Heart left ventricle (tissue), 16 donors: ENCODE measurements around the gene USF2. TPM values are rescaled to one million over a fixed set of nuclear protein-coding genes. Genes with fewer than 3 reads are reported as not detected.

Source experiments
- ATAC-seq, 4 donors: fragments of 200-7000 bp; cut with Tn5 transposase; one replicate each; pipeline ENCODE4 v1.9.1; 2020 to 2022; ENCODE audit warnings: moderate library complexity in 4 of 4, mild to moderate bottlenecking in 3 of 4, moderate number of reproducible peaks in 1 of 4
- DNase-seq, 5 donors: peaks; one replicate each; pipeline ENCODE4 v3.0.0-alpha.2; 2020
- H3K27ac ChIP-seq, 12 donors: fragments of 200-600 bp; sonication (generic) in 4 of 12; one replicate each; pipeline versions ENCODE4 v1.5.0 to v1.8.0; 2016 to 2022; ENCODE audit warnings: mild to moderate bottlenecking in 2 of 12
- H3K27me3 ChIP-seq, 9 donors: fragments of 200-600 bp; sonication (generic) in 2 of 9; one replicate each; pipeline versions ENCODE4 v1.5.1 to v1.8.0; 2016 to 2022; ENCODE audit warnings: mild to moderate bottlenecking in 3 of 9
- H3K36me3 ChIP-seq, 9 donors: fragments of 200-600 bp; sonication (generic) in 2 of 9; one replicate each; pipeline versions ENCODE4 v1.5.0 to v1.8.0; 2018 to 2022; ENCODE audit warnings: mild to moderate bottlenecking in 2 of 9
- H3K4me1 ChIP-seq, 12 donors: fragments of 200-600 bp; sonication (generic) in 4 of 12; one replicate each; pipeline versions ENCODE4 v1.5.0 to v1.8.0; 2016 to 2022; ENCODE audit warnings: mild to moderate bottlenecking in 3 of 12
- H3K4me3 ChIP-seq, 12 donors: fragments of 200-600 bp; sonication (generic) in 4 of 12; one replicate each; pipeline versions ENCODE4 v1.5.0 to v1.8.0; 2017 to 2022; ENCODE audit warnings: mild to moderate bottlenecking in 9 of 12, moderate library complexity in 4 of 12
- H3K9me3 ChIP-seq, 12 donors: fragments of 200-600 bp; sonication (generic) in 4 of 12; one replicate each; pipeline versions ENCODE4 v1.5.0 to v1.8.0; 2016 to 2022; ENCODE audit warnings: mild to moderate bottlenecking in 1 of 12
- POLR2A ChIP-seq, 2 donors: fragments of 450-650 bp; IDR thresholded peaks; one replicate each; pipeline ENCODE4 v1.6.1; 2017; ENCODE audit warnings: antibody characterized with exemption in 2 of 2, mild to moderate bottlenecking in 2 of 2, moderate library complexity in 2 of 2
- WGBS, 4 donors: extraction: QIAGEN DNeasy Blood & Tissue Kit in 2 of 4; methylation state at CpG; one replicate each; pipeline versions ENCODE4 v1.1.5 to v1.1.7; 2013 to 2018; 5-methylcytosine and 5-hydroxymethylcytosine counted together
- intact Hi-C, 10 donors: fragments of 100-400 bp; cut with DNase I; formaldehyde crosslinking; loops; one replicate each; pipeline versions ENCODE4 v1.11.1 to v1.14.2; 2022
- polyA plus RNA-seq, 2 donors: library from polyadenylated mRNA; stranded (reverse); fragments of 200-250 nt; gene quantifications; one replicate each; pipeline ENCODE4 v1.2.3, GENCODE V29; 2013
- total RNA-seq, 9 donors: library from RNA; depleted of rRNA in 2 of 9; stranded (reverse); fragments of >200 nt in 2 of 9; fragmentation: NEBNext Ultra II Directional in 3 of 9; extraction: Animal tissue kit (Norgen Biotek cat#: 25700) in 3 of 9; gene quantifications; one replicate each; pipeline versions ENCODE4 v1.1.0 to v1.2.4, GENCODE V29; 2016 to 2023
- TF ChIP-seq, protein P1 (sequence below), 12 donors: fragments of 200-600 bp; sonication (generic) in 4 of 12; IDR thresholded peaks; one replicate each; pipeline versions ENCODE4 v1.5.0 to v1.8.0; 2018 to 2022; ENCODE audit warnings: antibody characterized with exemption in 12 of 12, mild to moderate bottlenecking in 5 of 12
- donor health status: ischemic (EF 13 %, LVEDD 7.1; RV severe dilation, severe dysfunction).
- donor health status: healthy with polysubstance abuse.
- donor health status: DM: no; HTN: yes; CAD: no.
- donor health status: DM: no; HTN: no; CAD: no.
- donor health status: ischemic (EF 25% LVEDD 6.9; RV normal size, moderate dysfunction).
- donor health status: ischemic (EF 25% LVEDD 5.7; RV mildly dilated, moderate dysfunction).
- donor health status: healthy.
- donor health status: DM: yes; HTN: yes; CAD: no.
- donor health status: ischemic (EF 35%, LVEDD 5.7; RV mildly dilated, moderate dysfunction).
- donor health status: nonischemic (EF 11% LVEDD 7.7; RV severe dilation, severe dysfunction).
- donor health status: DM: yes; HTN: yes; CAD: no.
- donor health status: PGD.
- donor health status: ischemic (EF 29% LVEDD 5.4; RV normal size, mild dysfunction).
- donor health status: nonischemic (EF 23%, LVEDD 6.1; RV moderate dilation, normal function).

The USF2 gene
- total and polyA plus RNA-seq, 11 donors, result 134 to 251 (median 159) TPM

DNA sequence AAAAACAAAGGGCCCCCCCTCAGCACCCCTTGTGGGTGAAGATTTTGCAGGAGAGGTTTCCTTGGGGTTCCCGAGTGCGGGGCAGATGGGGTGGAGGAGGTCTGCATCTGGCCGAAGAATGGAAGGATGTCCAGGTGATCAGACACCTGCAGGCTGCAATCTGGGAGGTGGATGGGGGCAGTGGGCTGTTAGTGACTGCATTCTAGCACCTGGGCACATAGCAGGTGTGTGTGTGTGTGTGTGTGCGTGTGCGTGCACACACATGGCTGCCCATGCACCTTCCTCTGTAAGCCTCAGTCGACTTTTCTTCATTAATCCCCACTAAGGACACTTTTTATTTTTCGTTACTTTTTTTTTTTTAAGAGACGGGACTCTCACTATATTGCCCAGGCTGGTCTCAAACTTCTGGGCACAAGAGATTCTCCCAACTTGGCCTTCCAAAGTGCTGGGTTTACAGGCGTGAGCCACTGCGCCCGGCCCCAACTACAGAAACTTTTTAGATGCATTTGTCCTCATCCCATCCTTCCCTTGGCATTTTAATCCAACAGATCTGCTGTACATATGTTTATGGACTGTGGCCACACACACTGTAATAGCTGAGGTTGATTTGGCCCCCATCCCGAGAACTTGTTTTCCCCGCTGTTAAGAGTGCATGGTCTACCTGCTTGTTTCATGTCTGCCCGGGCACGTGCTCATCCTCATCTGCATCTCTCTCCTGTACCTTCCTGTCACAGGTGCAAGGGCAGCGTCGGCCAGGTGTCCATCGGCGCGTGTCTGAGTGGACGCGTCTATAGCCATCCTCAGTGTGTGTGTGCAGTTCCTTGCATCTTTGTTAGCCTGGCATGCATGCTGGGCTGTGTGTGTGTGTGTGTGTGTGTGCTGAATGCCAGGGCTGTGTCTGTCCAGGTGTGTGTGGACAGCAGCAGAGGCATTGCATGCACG, 23.9 kb downstream of the USF2 start:
- ATAC-seq (no peak), DNase-seq (no peak)
- H3K4me3 ChIP-seq, result no peak overlapping the region
- no peak overlapping the region for H3K27ac ChIP-seq
- 77 to 82% (median 80%) methylated on average over 23 of the region's 23 CpGs for WGBS, 4 donors
- no peaks in the 10 kb centered on the region for H3K9me3 ChIP-seq
- H3K27me3 ChIP-seq, result peaks cover 0 to 27% (median 6%) of the 10 kb centered on the region in 9 donors
- no peaks in the 10 kb centered on the region for H3K36me3 ChIP-seq
- TF ChIP-seq, protein P1, sequence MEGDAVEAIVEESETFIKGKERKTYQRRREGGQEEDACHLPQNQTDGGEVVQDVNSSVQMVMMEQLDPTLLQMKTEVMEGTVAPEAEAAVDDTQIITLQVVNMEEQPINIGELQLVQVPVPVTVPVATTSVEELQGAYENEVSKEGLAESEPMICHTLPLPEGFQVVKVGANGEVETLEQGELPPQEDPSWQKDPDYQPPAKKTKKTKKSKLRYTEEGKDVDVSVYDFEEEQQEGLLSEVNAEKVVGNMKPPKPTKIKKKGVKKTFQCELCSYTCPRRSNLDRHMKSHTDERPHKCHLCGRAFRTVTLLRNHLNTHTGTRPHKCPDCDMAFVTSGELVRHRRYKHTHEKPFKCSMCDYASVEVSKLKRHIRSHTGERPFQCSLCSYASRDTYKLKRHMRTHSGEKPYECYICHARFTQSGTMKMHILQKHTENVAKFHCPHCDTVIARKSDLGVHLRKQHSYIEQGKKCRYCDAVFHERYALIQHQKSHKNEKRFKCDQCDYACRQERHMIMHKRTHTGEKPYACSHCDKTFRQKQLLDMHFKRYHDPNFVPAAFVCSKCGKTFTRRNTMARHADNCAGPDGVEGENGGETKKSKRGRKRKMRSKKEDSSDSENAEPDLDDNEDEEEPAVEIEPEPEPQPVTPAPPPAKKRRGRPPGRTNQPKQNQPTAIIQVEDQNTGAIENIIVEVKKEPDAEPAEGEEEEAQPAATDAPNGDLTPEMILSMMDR (IDR thresholded peaks at IDR 0.05), result no peak
- TF ChIP-seq POLR2A (IDR thresholded peaks at IDR 0.05), result no peak
- intact Hi-C loops, result no loop called here
- H3K4me1 ChIP-seq, result no peaks in the 10 kb centered on the region

DNA sequence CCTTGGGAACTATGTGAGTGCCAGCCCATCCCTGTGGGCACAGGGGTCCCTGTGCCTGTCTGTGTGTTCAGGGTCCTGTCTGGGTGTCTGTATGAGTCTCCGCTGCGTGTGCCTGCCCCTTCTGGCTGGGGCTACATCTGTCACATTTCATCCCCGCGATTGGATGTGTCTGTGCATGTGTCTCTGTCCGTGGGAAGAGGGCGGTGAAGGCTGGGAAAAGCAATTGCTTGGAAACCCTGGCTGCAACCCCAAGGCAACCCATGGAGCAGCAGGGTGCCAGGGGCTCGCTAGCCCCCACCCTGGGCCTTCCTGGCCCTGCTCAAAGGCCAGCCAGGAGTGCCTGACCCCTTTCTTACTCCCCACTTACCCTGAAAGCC, 24.6 kb downstream of the USF2 start:
- no peak overlapping the region for H3K4me3 ChIP-seq
- TF ChIP-seq, protein P1 (IDR thresholded peaks at IDR 0.05), result no peak
- no peak for TF ChIP-seq POLR2A (IDR thresholded peaks at IDR 0.05)
- 21 to 35% (median 34%) methylated on average over 6 to 7 of the region's 7 CpGs for WGBS, 4 donors
- ATAC-seq (no peak), DNase-seq (no peak)
- peaks cover 0 to 32% (median 6%) of the 10 kb centered on the region in 9 donors for H3K27me3 ChIP-seq
- no peaks in the 10 kb centered on the region for H3K36me3 ChIP-seq
- H3K27ac ChIP-seq, result no peak overlapping the region
- no peaks in the 10 kb centered on the region for H3K9me3 ChIP-seq
- intact Hi-C loops, result no loop called here
- no peaks in the 10 kb centered on the region for H3K4me1 ChIP-seq

DNA sequence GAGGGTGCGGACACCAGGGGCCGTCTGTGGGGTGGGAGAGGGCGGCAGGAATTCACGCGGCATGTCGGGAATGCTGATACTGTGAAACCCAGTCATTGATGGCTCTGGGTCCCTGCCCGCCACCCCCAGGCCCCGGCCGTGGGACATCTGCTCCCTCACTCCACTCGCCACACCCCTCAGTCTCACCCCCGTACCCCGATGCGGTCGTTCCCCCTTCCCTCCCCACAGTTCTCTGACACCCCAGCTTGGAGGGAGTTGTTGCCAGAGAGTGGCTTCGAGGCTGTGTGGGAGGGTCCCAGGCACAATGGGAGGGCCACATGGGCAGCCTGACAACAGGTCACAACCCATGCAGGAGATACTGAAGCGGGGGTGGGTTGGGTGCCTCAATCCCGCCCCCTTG, 25.0 kb downstream of the USF2 start:
- H3K4me3 ChIP-seq, result no peak overlapping the region
- intact Hi-C loops, result no loop called here
- no peaks in the 10 kb centered on the region for H3K4me1 ChIP-seq
- H3K27ac ChIP-seq, result no peak overlapping the region
- H3K36me3 ChIP-seq, result no peaks in the 10 kb centered on the region
- TF ChIP-seq POLR2A (IDR thresholded peaks at IDR 0.05), result no peak
- TF ChIP-seq, protein P1 (IDR thresholded peaks at IDR 0.05), result no peak
- no peaks in the 10 kb centered on the region for H3K9me3 ChIP-seq
- WGBS, 4 donors, result 30 to 49% (median 37%) methylated on average over 3 to 17 of the region's 17 CpGs
- ATAC-seq, result no peak
- peaks cover 0 to 36% (median 6%) of the 10 kb centered on the region in 9 donors for H3K27me3 ChIP-seq
- no peak for DNase-seq

DNA sequence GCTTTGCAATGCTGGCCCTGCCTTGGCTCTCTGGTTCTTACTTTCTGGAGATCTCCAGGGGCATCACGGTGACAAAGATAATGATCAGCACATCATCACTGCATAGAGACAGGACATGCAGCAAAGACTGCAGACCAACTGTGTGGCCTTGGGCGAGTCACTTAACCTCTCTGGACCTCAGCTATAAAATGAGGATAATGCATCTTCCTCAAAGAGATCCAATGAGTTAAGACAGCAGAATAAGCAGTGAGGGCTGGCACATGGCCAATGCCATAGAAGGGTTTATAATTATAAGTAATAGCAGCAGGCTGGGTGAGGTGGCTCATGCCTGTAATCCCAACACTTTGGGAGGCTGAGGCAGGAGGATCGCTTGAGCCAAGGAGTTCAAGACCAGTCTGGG, 25.6 kb downstream of the USF2 start:
- H3K4me1 ChIP-seq, result no peaks in the 10 kb centered on the region
- intact Hi-C loops, result no loop called here
- DNase-seq (no peak), ATAC-seq (no peak)
- WGBS, 4 donors, result 66 to 70% (median 68%) methylated on average over 3 of the region's 3 CpGs
- H3K27ac ChIP-seq, result no peak overlapping the region
- H3K27me3 ChIP-seq, result peaks cover 0 to 42% (median 9%) of the 10 kb centered on the region in 9 donors
- TF ChIP-seq, protein P1 (IDR thresholded peaks at IDR 0.05), result no peak
- no peak for TF ChIP-seq POLR2A (IDR thresholded peaks at IDR 0.05)
- no peaks in the 10 kb centered on the region for H3K36me3 ChIP-seq
- H3K4me3 ChIP-seq, result no peak overlapping the region
- H3K9me3 ChIP-seq, result no peaks in the 10 kb centered on the region
